ENCODE results near the gene AGPAT2.
A peak's percentile ranks its signal among the peaks of the same experiment; 100 is the strongest.

AGPAT2 gene

DNA sequence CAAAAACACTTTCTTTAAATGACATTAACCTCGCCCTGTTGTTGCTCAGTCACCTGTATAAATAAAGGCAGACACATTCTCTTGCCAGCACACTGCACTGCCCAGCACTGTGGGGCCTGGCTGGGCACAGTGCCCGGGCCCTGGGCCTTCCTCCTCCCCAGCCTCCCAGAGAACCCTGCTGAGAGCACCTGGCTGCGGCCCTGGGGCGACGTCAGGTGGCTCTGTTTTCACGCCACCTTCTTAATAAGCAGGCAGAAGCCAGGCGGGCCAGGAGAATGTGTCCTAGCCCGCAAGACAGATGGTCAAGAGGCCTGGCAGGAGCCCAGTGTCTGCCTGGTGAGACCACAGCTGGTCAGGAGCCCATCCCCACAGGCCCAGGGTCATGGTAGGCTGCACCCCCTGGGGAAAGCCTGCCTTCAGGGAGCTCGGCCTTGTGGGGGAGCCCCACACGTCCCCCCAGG lies 8.2 kb upstream of the AGPAT2 start:
- Histone ChIP-seq H3K9ac (ENCODE audit: low read depth, low read length) (no peak overlapping the region), H3K27ac (ENCODE audit: low read length) (no peak overlapping the region), H3K4me3 (ENCODE audit: low read depth in 1 of 2, low read length in 2 of 2) (no peak overlapping the region), H3K9me3 (ENCODE audit: insufficient read depth, low read length, severe bottlenecking) (no peaks in the 10 kb centered on the region), H3K36me3 (ENCODE audit: insufficient read depth, low read length) (no peaks in the 10 kb centered on the region), H2AFZ (ENCODE audit: low read depth, low read length) (no peak overlapping the region), H3K4me1 (ENCODE audit: insufficient read depth, low read length) (no peaks in the 10 kb centered on the region), H4K20me1 (ENCODE audit: insufficient read depth, low read length) (no peaks in the 10 kb centered on the region), H3K79me2 (ENCODE audit: insufficient read depth, low read length) (no peaks in the 10 kb centered on the region), H3K27me3 (ENCODE audit: insufficient read depth, low read length, poor library complexity) (no peaks in the 10 kb centered on the region), H3K4me2 (ENCODE audit: insufficient read depth, low read length) (no peak overlapping the region)
- no peak for TF ChIP-seq EZH2 (IDR thresholded peaks at IDR 0.05; ENCODE audit: borderline replicate concordance, low read depth, low read length, severe bottlenecking)
- TF ChIP-seq, protein P1, sequence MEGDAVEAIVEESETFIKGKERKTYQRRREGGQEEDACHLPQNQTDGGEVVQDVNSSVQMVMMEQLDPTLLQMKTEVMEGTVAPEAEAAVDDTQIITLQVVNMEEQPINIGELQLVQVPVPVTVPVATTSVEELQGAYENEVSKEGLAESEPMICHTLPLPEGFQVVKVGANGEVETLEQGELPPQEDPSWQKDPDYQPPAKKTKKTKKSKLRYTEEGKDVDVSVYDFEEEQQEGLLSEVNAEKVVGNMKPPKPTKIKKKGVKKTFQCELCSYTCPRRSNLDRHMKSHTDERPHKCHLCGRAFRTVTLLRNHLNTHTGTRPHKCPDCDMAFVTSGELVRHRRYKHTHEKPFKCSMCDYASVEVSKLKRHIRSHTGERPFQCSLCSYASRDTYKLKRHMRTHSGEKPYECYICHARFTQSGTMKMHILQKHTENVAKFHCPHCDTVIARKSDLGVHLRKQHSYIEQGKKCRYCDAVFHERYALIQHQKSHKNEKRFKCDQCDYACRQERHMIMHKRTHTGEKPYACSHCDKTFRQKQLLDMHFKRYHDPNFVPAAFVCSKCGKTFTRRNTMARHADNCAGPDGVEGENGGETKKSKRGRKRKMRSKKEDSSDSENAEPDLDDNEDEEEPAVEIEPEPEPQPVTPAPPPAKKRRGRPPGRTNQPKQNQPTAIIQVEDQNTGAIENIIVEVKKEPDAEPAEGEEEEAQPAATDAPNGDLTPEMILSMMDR (IDR thresholded peaks at IDR 0.05; ENCODE audit: borderline replicate concordance, extremely low read depth, low read length, poor library complexity, severe bottlenecking), result no peak
- ATAC-seq (ENCODE audit: insufficient read depth, low read depth) (no peak), DNase-seq (no peak)

DNA sequence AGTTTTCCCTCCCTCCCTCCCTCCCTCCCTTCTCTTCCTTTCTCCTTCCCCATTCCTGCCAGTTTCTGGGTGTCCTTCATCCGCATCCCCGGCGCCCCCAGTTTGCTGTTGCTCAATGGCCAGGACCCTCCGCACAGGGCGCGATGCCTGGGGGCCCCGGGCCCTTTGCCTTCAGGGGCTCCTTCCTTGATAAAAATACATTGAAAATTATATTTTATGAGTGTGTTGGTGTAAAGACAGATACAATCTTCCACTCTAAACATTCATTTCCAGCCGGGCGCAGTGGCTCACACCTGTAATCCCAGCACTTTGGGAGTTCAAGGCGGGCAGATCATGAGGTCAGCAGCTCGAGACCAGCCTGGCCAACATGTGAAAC lies 7.6 kb upstream of the AGPAT2 start:
- no peak for ATAC-seq (ENCODE audit: insufficient read depth, low read depth)
- no peak for DNase-seq
- no peaks in the 10 kb centered on the region for H3K36me3 ChIP-seq (ENCODE audit: insufficient read depth, low read length)
- no peaks in the 10 kb centered on the region for H3K79me2 ChIP-seq (ENCODE audit: insufficient read depth, low read length)
- H3K9me3 ChIP-seq (ENCODE audit: insufficient read depth, low read length, severe bottlenecking), result no peaks in the 10 kb centered on the region
- TF ChIP-seq, protein P1 (IDR thresholded peaks at IDR 0.05; ENCODE audit: borderline replicate concordance, extremely low read depth, low read length, poor library complexity, severe bottlenecking), result no peak
- no peak for TF ChIP-seq EZH2 (IDR thresholded peaks at IDR 0.05; ENCODE audit: borderline replicate concordance, low read depth, low read length, severe bottlenecking)
- no peak overlapping the region for H3K9ac ChIP-seq (ENCODE audit: low read depth, low read length)
- no peak overlapping the region for H3K27ac ChIP-seq (ENCODE audit: low read length)
- H3K4me2 ChIP-seq (ENCODE audit: insufficient read depth, low read length), result no peak overlapping the region
- H3K27me3 ChIP-seq (ENCODE audit: insufficient read depth, low read length, poor library complexity), result no peaks in the 10 kb centered on the region
- no peak overlapping the region for H2AFZ ChIP-seq (ENCODE audit: low read depth, low read length)
- H4K20me1 ChIP-seq (ENCODE audit: insufficient read depth, low read length), result no peaks in the 10 kb centered on the region
- no peaks in the 10 kb centered on the region for H3K4me1 ChIP-seq (ENCODE audit: insufficient read depth, low read length)
- no peak overlapping the region for H3K4me3 ChIP-seq (ENCODE audit: low read depth in 1 of 2, low read length in 2 of 2)

DNA sequence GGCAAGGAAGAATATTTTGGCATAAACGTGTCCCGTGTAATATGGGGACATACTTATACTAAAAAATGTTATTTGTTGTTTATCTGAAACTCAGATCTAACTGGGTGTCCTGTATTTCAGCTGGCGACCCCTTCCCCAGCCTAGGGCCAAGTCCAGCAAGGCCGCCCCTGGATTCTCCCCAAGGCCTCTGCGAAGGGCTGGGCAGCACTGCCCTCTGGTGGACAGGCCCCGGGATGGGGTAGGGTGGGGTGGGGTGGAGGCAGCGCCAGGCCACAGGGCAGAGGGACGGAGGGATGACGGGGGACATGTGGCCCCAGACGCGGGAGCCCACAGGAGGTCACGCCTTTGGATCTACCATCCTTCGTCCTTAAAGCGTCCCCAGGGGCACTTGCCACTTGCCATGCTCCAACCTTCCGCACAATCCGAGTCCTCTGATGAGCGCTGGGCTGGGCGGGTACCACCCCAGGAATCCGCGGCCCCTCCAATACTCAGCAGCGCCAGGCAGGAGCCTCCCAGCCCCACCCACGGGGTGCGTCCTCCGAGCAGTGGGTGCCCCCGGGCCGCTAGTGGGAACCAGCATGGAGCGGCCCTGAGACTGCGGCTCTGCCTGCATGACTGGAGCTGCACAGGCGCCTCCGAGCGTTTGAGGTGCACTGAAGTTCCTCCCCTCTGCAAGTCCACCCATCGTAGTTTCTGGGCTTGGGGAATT lies 7.1 kb upstream of the AGPAT2 start:
- no peak overlapping the region for H2AFZ ChIP-seq (ENCODE audit: low read depth, low read length)
- no peaks in the 10 kb centered on the region for H3K79me2 ChIP-seq (ENCODE audit: insufficient read depth, low read length)
- no peaks in the 10 kb centered on the region for H3K9me3 ChIP-seq (ENCODE audit: insufficient read depth, low read length, severe bottlenecking)
- H4K20me1 ChIP-seq (ENCODE audit: insufficient read depth, low read length), result no peaks in the 10 kb centered on the region
- H3K9ac ChIP-seq (ENCODE audit: low read depth, low read length), result no peak overlapping the region
- peak; percentile 67; the same call in 2 of the 3 replicates for ATAC-seq (ENCODE audit: insufficient read depth, low read depth)
- H3K27me3 ChIP-seq (ENCODE audit: insufficient read depth, low read length, poor library complexity), result no peaks in the 10 kb centered on the region
- TF ChIP-seq EZH2 (IDR thresholded peaks at IDR 0.05; ENCODE audit: borderline replicate concordance, low read depth, low read length, severe bottlenecking), result no peak
- TF ChIP-seq, protein P1 (IDR thresholded peaks at IDR 0.05; ENCODE audit: borderline replicate concordance, extremely low read depth, low read length, poor library complexity, severe bottlenecking), result peak; percentile 52
- no peaks in the 10 kb centered on the region for H3K36me3 ChIP-seq (ENCODE audit: insufficient read depth, low read length)
- H3K4me3 ChIP-seq (ENCODE audit: low read depth in 1 of 2, low read length in 2 of 2), result no peak overlapping the region
- H3K4me2 ChIP-seq (ENCODE audit: insufficient read depth, low read length), result no peak overlapping the region
- no peaks in the 10 kb centered on the region for H3K4me1 ChIP-seq (ENCODE audit: insufficient read depth, low read length)
- peak; percentile 9 for DNase-seq
- H3K27ac ChIP-seq (ENCODE audit: low read length), result no peak overlapping the region

Measured in DND-41 (cell line).